ENCODE data around the gene VARS2.

DNA sequence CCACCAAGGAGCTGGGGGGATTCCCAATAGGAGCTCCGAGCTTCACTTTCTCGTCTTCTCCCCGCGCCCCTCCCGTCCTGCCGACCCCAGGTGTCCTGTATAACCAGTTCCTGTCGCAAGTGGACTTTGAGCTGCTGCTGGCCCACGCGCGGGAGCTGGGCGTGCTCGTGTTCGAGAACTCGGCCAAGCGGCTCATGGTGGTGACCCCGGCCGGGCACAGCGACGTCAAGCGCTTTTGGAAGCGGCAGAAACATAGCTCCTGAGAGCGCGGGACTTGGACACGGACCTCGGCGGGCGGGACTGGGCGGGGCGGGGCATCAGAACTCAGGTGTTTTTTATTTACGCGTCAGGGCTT lies 340 bp upstream of the VARS2 start:
- TF ChIP-seq, protein P1, sequence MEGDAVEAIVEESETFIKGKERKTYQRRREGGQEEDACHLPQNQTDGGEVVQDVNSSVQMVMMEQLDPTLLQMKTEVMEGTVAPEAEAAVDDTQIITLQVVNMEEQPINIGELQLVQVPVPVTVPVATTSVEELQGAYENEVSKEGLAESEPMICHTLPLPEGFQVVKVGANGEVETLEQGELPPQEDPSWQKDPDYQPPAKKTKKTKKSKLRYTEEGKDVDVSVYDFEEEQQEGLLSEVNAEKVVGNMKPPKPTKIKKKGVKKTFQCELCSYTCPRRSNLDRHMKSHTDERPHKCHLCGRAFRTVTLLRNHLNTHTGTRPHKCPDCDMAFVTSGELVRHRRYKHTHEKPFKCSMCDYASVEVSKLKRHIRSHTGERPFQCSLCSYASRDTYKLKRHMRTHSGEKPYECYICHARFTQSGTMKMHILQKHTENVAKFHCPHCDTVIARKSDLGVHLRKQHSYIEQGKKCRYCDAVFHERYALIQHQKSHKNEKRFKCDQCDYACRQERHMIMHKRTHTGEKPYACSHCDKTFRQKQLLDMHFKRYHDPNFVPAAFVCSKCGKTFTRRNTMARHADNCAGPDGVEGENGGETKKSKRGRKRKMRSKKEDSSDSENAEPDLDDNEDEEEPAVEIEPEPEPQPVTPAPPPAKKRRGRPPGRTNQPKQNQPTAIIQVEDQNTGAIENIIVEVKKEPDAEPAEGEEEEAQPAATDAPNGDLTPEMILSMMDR (IDR thresholded peaks at IDR 0.05; ENCODE audit: low read depth, low read length), result no peak
- no peak for TF ChIP-seq POLR2A (IDR thresholded peaks at IDR 0.05; ENCODE audit: extremely low read depth, insufficient read length)
- TF ChIP-seq MYC (IDR thresholded peaks at IDR 0.05; ENCODE audit: low read depth, low read length), result no peak

All from NB4 (cell line).